Caki2 (cell line): ENCODE measurements around the gene PIK3R5. TPM values are rescaled to one million over a fixed set of nuclear protein-coding genes. Genes with fewer than 3 reads are reported as not detected.

Experiments used
- DNase-seq: peaks from one replicate; pipeline ENCODE4 v3.0.0-alpha.2; 2015; ENCODE audit warnings: low read depth
- in situ Hi-C: cut with HindIII; loops from 2 replicates; pipeline ENCODE4 v1.10.0; 2016; ENCODE audit warnings: low sequenced_read_pairs, low pct_unique_long_range_greater_than_20kb, mixed read lengths
- total RNA-seq: library from RNA; depleted of rRNA; stranded (reverse); fragments of >200 nt; shearing (Covaris generic); gene quantifications from 2 replicates; pipeline ENCODE4 v1.2.3, GENCODE V29; 2014; ENCODE audit warnings: low replicate concordance; rRNA removed

The PIK3R5 gene
- total RNA-seq, 1 experiment from 2014 or later, result 3.1 TPM

GRCh38 chr17:8835106-8835505 is 130.4 kb downstream of the PIK3R5 start:
- DNase-seq, result no peak
- in situ Hi-C loops, result no loop called here

GRCh38 chr17:8832711-8833352 is 132.7 kb downstream of the PIK3R5 start:
- in situ Hi-C loops, result no loop called here
- DNase-seq, result no peak

GRCh38 chr17:8831234-8831849 is 134.2 kb downstream of the PIK3R5 start:
- in situ Hi-C loops, result no loop called here
- no peak for DNase-seq

- in situ Hi-C loops, result no loop called here
- DNase-seq, result no peak
These were observed 135.4 kb downstream of the PIK3R5 start for GRCh38 chr17:8830141-8830540.

GRCh38 chr17:8829036-8829941 is 136.2 kb downstream of the PIK3R5 start:
- in situ Hi-C loops, result no loop called here

More at GRCh38 chr17:8829036-8829941, 136.2 kb downstream of the PIK3R5 start:
- DNase-seq, result no peak

Other genes with a start within 250 kb of the PIK3R5 start
- gene CCDC42, start 220.9 kb downstream of the PIK3R5 start, total RNA-seq, result not detected in 2 replicates
- gene SPDYE4, start 207.2 kb downstream of the PIK3R5 start, total RNA-seq, result not detected in 2 replicates
- gene MFSD6L, start 166.3 kb downstream of the PIK3R5 start, total RNA-seq, result not detected in 2 replicates
- not detected in 2 replicates for gene PIK3R6, start 98.0 kb downstream of the PIK3R5 start, total RNA-seq
- gene NTN1, start 55.8 kb upstream of the PIK3R5 start, total RNA-seq, result 11.9 and 13.8 TPM in 2 replicates